HAP-1 (cell line): ENCODE results near the gene THAP8.

ENCODE experiments used
- DNase-seq, 2 experiments: peaks; one replicate each; pipeline ENCODE4 v3.0.0-alpha.2; 2016 to 2020; ENCODE audit warnings: low spot score in 2 of 2
- H3K27me3 ChIP-seq: fragments of 250-450 bp; sonication (Bioruptor Pico); 2 replicates; pipeline ENCODE4 v1.5.1; 2020; ENCODE audit warnings: low read depth, mild to moderate bottlenecking, moderate library complexity
- H3K36me3 ChIP-seq: fragments of 250-450 bp; sonication (Bioruptor Pico); replicated peaks from 2 replicates; pipeline ENCODE4 v1.5.1; 2020; ENCODE audit warnings: mild to moderate bottlenecking
- H3K4me1 ChIP-seq: fragments of 250-450 bp; sonication (Bioruptor Pico); 2 replicates; pipeline ENCODE4 v1.5.1; 2020; ENCODE audit warnings: mild to moderate bottlenecking
- H3K4me3 ChIP-seq: fragments of 250-450 bp; sonication (Bioruptor Pico); 2 replicates; pipeline ENCODE4 v1.5.1; 2020; ENCODE audit warnings: mild to moderate bottlenecking, moderate library complexity
- H3K9me3 ChIP-seq: fragments of 250-450 bp; sonication (Bioruptor Pico); 2 replicates; pipeline ENCODE4 v1.5.1; 2020; ENCODE audit warnings: mild to moderate bottlenecking, moderate library complexity
- in situ Hi-C: fragments of 300-500 bp; cut with MboI; formaldehyde crosslinking; loops from 3 replicates; pipeline ENCODE4 v1.14.3; 2020; ENCODE audit warnings: low sequenced_read_pairs, inconsistent platforms, mixed read lengths

THAP8 gene, protein sequence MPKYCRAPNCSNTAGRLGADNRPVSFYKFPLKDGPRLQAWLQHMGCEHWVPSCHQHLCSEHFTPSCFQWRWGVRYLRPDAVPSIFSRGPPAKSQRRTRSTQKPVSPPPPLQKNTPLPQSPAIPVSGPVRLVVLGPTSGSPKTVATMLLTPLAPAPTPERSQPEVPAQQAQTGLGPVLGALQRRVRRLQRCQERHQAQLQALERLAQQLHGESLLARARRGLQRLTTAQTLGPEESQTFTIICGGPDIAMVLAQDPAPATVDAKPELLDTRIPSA

DNA sequence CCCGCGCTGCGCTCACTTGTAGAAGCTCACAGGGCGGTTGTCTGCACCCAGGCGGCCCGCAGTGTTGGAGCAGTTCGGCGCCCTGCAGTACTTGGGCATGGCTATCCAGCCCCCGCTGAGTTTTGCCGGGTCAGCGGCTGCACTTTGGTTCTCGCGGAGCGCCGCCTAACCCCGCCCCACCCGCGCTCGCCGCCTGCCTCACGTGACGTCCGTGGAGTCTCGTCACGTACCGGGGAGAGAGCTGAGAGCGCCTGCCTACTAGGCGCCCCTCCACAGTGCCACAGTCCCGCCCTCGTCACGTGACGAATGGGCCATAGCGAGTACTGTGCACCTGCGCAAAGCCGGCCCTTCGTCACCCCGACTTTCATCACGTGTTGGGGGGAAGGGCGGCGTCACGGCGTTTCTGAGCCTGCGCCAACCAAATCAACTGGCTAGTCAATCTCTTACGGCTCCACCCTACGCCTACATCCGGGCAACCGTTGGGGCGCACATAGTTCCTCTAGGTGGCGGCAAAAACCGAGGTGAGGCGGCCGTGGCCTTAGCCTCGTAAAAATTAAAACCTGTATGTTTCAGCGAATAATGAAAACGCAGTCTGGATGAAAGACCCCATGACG, at the start of gene THAP8:
THAP8 (minus strand) TSS at position 167 of the 614 bp plus-strand sequence; CDS start at position 99, 68 bp downstream.
- Histone ChIP-seq H3K4me1 (peaks cover 4% of the 10 kb centered on the region), H3K27me3 (no peaks in the 10 kb centered on the region), H3K36me3 (peaks cover 17% of the 10 kb centered on the region), H3K9me3 (no peaks in the 10 kb centered on the region), H3K4me3 (peak within 1 kb of the TSS; percentile 79)
- in situ Hi-C loops: no loop called here
- peak; percentile 94 to 98 for DNase-seq

DNA sequence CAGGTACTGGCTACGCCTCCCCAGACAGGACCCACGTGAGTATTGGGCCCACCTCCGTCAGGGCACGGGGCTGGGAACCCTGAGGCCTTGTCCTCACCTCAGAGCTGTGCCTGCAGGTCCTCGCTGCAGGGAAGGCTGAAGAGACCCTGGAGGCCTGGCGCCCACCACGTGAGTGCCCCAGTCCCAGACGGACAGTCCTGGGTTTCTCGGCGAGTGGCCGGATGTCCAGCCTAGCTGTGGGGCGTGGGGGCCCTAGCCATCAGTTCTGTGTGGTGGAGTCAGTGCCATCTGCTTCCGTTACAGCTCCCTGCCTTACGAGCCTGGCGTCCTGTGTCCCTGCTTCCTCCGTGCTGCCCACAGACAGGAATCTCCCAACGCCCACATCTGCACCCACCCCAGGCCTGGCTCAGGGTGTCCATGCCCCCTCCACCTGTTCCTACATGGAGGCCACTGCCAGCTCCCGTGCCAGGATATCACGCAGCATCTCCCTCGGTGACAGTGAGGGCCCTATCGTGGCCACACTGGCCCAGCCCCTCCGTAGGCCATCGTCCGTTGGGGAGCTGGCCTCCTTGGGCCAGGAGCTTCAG, 49.0 kb upstream of the THAP8 start:
- Histone ChIP-seq H3K4me1 (no peaks in the 10 kb centered on the region), H3K27me3 (no peaks in the 10 kb centered on the region), H3K4me3 (no peak overlapping the region), H3K36me3 (peaks cover 69% of the 10 kb centered on the region), H3K9me3 (no peaks in the 10 kb centered on the region)
- no peak for DNase-seq
- in situ Hi-C loops: no loop called here

DNA sequence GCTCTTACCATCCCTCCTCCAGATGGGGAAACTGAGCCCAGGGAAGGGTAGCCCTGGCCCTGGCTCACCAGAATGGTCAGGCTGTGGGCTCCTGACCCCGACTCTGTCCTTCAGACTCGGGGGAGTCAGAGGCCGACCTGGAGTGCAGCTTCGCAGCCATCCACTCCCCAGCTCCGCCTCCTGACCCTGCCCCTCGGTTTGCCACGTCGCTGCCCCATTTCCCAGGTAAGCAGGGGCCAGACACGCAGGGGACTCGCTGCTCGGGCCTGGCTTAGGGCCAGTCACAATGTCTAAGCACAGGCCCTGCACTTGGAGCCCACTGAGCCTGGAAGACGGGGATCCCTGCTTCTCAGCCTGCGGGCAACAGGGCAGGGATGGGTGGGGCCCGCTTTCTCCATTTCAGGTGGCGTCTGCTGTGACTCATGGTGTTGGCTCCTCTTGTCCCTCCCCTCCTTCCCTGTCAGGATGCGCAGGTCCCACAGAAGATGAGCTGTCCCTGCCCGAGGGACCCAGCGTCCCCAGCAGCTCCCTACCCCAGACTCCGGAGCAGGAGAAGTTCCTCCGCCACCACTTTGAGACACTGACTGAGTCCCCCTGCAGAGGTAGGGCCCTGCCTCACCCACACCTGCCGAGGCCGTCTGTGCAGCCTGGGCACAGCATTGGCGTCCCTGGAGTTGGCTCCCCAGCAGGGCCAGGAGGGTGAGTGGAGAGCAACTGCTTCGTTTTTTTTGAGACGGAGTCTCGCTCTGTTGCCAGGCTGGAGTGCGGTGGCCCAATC, 47.7 kb upstream of the THAP8 start:
- H3K4me3 ChIP-seq: no peak overlapping the region
- H3K27me3 ChIP-seq: no peaks in the 10 kb centered on the region
- no peaks in the 10 kb centered on the region for H3K4me1 ChIP-seq
- no peaks in the 10 kb centered on the region for H3K9me3 ChIP-seq
- no peak for DNase-seq
- peaks cover 77% of the 10 kb centered on the region for H3K36me3 ChIP-seq
- in situ Hi-C loops: no loop called here

DNA sequence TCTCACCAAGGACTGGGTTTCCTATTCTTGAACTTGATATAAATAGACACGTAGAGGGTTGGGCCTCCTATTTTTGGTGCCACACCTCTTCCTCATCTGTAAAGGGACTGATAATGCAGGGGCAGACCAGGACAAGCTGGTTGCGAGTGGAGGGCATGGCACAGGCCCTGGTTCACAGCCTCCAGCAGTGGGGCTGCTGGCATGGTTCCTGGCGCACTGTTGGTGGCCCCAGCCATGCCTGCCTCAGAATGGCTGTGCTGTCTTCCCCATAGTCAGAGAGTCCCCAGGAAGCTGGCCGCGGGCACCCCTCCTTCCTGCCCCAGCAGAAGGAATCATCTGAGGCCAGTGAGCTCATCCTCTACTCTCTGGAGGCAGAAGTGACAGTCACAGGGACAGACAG, 46.4 kb upstream of the THAP8 start:
- peaks cover 80% of the 10 kb centered on the region for H3K36me3 ChIP-seq
- no peaks in the 10 kb centered on the region for H3K9me3 ChIP-seq
- H3K27me3 ChIP-seq: no peaks in the 10 kb centered on the region
- in situ Hi-C loops: no loop called here
- no peak overlapping the region for H3K4me3 ChIP-seq
- no peak for DNase-seq
- no peaks in the 10 kb centered on the region for H3K4me1 ChIP-seq

DNA sequence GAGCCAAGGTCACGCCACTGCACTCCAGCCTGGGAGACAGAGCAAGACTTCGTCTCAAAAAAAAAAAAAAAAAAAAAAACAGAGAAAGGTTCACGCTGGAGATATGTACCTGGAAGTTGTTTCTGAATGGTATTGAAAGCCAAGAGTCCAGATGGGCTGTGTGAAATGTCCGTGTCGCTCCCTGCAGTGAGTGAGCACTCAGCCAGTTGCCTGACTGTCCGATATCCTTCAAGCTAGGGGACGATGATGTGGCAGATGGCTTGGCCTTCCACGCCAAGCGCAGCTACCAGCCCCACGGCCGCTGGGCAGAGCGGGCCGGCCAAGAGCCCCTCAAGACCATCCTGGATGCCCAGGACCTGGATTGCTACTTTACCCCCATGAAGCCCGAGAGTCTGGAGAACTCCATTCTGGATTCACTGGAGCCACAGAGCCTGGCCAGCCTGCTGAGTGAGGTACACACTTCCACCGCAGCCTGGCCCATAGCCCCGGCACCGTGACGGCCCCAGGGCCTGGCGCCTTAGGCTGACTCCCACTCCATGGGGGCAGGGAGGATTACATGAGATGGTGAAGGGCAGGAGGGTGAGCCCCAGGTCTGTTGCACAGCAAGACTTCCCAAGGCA, 45.2 kb upstream of the THAP8 start:
- H3K27me3 ChIP-seq: no peaks in the 10 kb centered on the region
- no peak for DNase-seq
- H3K4me3 ChIP-seq: no peak overlapping the region
- in situ Hi-C loops: no loop called here
- H3K4me1 ChIP-seq: no peaks in the 10 kb centered on the region
- no peaks in the 10 kb centered on the region for H3K9me3 ChIP-seq
- peaks cover 78% of the 10 kb centered on the region for H3K36me3 ChIP-seq

DNA sequence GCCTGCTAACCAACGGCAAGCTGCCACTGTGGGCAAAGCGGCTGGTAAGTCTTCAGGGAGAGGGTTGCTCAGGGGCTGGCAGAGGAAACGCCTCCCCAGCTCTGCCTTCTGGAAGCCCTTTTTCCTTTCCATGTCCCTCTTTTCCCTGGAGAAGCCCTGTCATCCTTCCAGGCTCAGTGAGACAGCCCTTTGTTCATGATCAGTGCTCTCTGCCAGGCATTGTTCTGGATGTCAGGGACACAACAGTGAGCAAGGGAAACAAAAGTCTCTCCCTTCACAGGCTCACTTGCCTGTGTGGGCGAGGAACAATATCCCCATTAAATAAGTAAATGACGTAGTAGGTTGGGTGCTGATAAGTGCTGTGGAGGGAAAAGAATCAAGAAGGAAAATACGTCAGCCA, 43.0 kb upstream of the THAP8 start:
- H3K36me3 ChIP-seq: peaks cover 76% of the 10 kb centered on the region
- DNase-seq: no peak
- H3K9me3 ChIP-seq: no peaks in the 10 kb centered on the region
- H3K27me3 ChIP-seq: no peaks in the 10 kb centered on the region
- no peak overlapping the region for H3K4me3 ChIP-seq
- H3K4me1 ChIP-seq: no peaks in the 10 kb centered on the region
- in situ Hi-C loops: no loop called here

DNA sequence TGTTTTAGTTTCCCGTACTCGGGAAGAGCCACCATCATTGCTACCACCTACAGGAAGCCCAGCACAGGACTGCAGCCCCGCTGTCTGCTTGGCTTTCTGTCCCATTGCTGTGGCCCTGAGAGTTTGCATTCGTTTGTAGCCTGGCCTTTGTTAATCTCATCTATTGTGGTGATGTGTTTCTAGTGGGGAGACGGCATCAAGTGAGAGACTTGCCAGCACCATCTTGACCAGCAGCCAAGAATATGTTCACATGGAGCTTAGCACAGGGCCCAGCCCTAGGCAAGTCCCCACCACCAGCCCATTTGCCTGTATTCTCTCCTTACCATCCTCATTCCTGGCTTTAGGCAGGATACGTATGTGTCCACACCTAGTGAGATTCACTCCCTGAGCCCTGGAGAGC, 39.6 kb upstream of the THAP8 start:
- no peaks in the 10 kb centered on the region for H3K9me3 ChIP-seq
- peaks cover 74% of the 10 kb centered on the region for H3K36me3 ChIP-seq
- no peak for DNase-seq
- H3K4me1 ChIP-seq: no peaks in the 10 kb centered on the region
- H3K27me3 ChIP-seq: no peaks in the 10 kb centered on the region
- in situ Hi-C loops: no loop called here
- no peak overlapping the region for H3K4me3 ChIP-seq

DNA sequence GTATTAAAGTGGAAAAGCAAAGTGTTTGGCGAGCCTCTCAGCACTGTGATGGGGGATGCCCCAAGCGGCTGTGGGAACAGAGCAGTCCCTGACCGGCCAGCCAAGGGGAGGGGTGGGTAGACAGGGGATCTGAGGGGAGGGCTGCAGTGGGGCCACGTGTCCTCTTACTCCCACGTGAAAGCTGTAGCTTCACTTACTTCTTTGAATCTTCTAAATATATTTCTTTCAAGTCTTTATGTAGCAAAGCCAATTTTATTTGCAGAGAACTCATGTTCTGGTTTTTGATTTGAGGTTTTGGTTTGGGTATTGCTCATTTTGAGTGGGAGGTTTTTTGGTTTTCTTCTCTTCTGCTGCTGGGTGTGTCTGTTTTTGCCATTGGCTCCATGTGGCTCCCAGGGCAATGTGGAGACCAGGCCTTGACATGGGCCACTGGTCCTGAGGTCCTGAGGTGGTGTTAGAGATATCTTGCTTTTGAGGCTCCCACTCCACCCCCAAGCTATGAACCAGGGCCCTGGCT, 39.1 kb upstream of the THAP8 start:
- Histone ChIP-seq H3K4me1 (no peaks in the 10 kb centered on the region), H3K27me3 (no peaks in the 10 kb centered on the region), H3K36me3 (peaks cover 79% of the 10 kb centered on the region), H3K4me3 (no peak overlapping the region), H3K9me3 (no peaks in the 10 kb centered on the region)
- DNase-seq: no peak
- in situ Hi-C loops: no loop called here

DNA sequence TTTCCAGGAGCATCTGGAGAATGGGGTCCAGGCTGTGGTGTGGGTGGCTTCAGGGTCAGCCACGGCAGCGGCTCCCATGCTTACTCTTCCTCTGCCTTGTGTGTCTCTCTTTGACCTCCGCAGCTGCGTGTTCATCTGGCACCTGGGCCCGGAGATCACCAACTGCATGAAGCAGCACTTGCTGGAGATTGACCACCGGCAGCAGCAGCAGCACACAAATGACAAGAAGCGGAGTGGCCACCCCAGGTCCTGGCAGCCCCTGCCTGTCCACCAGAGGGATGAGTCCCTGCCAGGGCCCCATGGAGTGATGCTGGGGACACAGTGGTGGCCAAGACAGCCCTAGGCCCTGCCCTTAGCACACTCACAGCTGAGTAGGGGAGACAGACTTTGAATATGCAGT, 38.5 kb upstream of the THAP8 start:
- in situ Hi-C loops: no loop called here
- no peaks in the 10 kb centered on the region for H3K9me3 ChIP-seq

DNA sequence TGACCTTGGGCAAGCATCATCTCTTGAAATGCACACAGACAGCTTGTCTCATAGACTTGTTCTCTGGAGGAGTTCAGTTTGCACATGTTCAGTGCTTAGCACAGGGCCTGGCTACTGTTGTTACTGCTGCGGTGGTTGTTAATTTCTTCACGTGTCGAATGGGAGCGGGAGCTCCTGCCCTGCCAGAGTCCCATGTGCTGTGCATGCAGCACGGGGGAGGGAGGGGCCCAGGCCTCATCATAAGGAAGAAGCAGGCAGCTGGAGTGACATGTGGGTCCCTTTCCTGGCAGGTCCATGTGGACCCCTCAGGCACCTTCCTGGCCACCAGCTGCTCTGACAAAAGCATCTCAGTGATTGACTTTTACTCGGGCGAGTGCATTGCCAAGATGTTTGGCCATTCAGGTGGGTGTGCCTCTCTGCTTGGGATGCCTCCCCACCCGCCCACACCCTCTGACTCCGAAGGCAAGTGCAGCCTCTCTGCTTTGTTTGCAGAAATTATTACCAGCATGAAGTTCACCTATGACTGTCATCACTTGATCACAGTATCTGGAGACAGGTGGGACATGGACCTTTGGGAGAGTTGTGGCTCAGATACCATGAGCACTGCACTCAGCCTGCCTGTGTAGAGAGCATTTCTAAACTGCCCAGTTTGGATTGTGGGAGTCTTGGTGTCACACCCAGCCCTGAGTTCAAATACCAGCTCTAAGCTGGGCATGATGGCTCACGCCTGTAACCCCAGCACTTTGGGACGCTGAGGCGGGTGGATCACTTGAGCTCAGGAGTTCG, 37.0 kb upstream of the THAP8 start:
- H3K9me3 ChIP-seq: no peaks in the 10 kb centered on the region
- H3K36me3 ChIP-seq: peaks cover 80% of the 10 kb centered on the region
- DNase-seq: no peak
- no peaks in the 10 kb centered on the region for H3K27me3 ChIP-seq
- H3K4me1 ChIP-seq: no peaks in the 10 kb centered on the region
- H3K4me3 ChIP-seq: no peak overlapping the region
- in situ Hi-C loops: no loop called here

More for the DNA sequence above, 38.5 kb upstream of the THAP8 start:
- H3K36me3 ChIP-seq: peaks cover 81% of the 10 kb centered on the region
- no peak for DNase-seq
- H3K27me3 ChIP-seq: no peaks in the 10 kb centered on the region
- H3K4me1 ChIP-seq: no peaks in the 10 kb centered on the region
- no peak overlapping the region for H3K4me3 ChIP-seq

DNA sequence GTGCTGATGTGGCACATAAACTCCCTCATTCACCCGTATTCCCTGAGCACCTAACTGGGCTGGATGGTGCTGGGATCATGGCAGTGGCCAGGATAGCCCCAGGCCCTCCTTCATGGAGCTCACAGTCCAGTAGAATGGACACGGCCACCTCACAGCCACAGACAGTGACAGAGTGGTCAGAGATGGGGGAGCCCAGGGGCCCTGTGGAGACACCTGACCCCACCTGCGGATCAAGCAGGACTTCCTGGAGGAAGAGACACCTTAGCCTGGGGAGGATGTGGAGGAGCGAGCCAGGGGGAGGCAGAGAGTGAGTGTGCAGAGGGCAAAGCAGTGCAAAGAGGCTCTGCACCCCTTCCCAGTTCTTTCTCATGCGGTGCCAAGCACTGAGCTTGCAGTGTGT, 35.8 kb upstream of the THAP8 start:
- Histone ChIP-seq H3K4me1 (no peaks in the 10 kb centered on the region), H3K27me3 (no peaks in the 10 kb centered on the region), H3K4me3 (no peak overlapping the region), H3K9me3 (no peaks in the 10 kb centered on the region), H3K36me3 (peaks cover 74% of the 10 kb centered on the region)
- no peak for DNase-seq
- in situ Hi-C loops: no loop called here

DNA sequence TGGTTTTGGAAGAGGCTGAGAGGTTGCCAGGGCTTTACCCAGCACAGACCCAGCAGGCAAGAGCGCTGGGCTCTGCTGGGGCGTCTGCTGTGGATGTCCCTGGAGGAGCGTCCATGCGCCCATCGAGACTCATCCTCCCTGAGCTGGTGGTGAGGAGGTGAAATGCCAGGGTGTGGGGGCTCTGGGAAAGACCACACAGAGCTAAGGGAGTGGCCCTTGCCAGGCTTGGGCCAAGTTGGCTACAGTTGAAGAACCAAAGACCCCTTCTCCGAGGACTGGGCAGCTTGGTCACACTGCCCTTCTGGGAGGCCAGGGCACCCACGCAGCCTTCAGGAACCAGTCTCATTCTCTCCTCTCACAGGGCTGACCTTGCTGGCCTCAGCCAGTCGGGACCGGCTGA, 32.2 kb upstream of the THAP8 start:
- in situ Hi-C loops: no loop called here
- peaks cover 83% of the 10 kb centered on the region for H3K36me3 ChIP-seq

More for the DNA sequence above, 32.2 kb upstream of the THAP8 start:
- no peak for DNase-seq
- Histone ChIP-seq H3K9me3 (no peaks in the 10 kb centered on the region), H3K4me1 (no peaks in the 10 kb centered on the region), H3K4me3 (no peak overlapping the region), H3K27me3 (no peaks in the 10 kb centered on the region)
